K562 (cell line): ENCODE measurements around the gene DLAT. TPM values are rescaled to one million over a fixed set of nuclear protein-coding genes. Genes with fewer than 3 reads are reported as not detected.

ENCODE experiments used
- ARID4B ChIP-seq: sonication (generic); formaldehyde crosslinking; IDR thresholded peaks from 2 replicates; pipeline ENCODE4 v1.8.0; 2022; ENCODE audit warnings: mild to moderate bottlenecking, missing genetic modification reagents
- ELF4 ChIP-seq: fragments of 450-650 bp; formaldehyde crosslinking; IDR thresholded peaks from 2 replicates; pipeline ENCODE4 v1.4.0; 2022; ENCODE audit warnings: missing genetic modification characterization
- FOXJ3 ChIP-seq: sonication (generic); formaldehyde crosslinking; IDR thresholded peaks from 2 replicates; pipeline ENCODE4 v1.4.0; 2020; ENCODE audit warnings: mild to moderate bottlenecking, missing genetic modification reagents
- KDM4B ChIP-seq, 2 experiments: fragments of 450-650 bp in 1 of 2; sonication (generic) in 1 of 2; IDR thresholded peaks; 2 replicates each; pipeline ENCODE4 v1.6.1; 2016 to 2017; ENCODE audit warnings: borderline replicate concordance in 2 of 2, antibody characterized with exemption in 1 of 2, low read depth in 1 of 2, mild to moderate bottlenecking in 1 of 2
- KLF13 ChIP-seq: fragments of 450-650 bp; IDR thresholded peaks from 2 replicates; pipeline ENCODE4 v1.6.1; 2016; ENCODE audit warnings: missing genetic modification characterization, low read depth, mild to moderate bottlenecking, missing compliant biosample characterization, moderate library complexity, borderline replicate concordance
- LCOR ChIP-seq: sonication (generic); formaldehyde crosslinking; IDR thresholded peaks from 2 replicates; pipeline ENCODE4 v1.8.0; 2022; ENCODE audit warnings: mild to moderate bottlenecking, missing genetic modification reagents
- MCM7 ChIP-seq, 2 experiments: fragments of 450-650 bp; IDR thresholded peaks; 2 replicates each; pipeline ENCODE4 v1.6.1; 2016 to 2018
- MTA1 ChIP-seq: fragments of 450-650 bp; IDR thresholded peaks from 2 replicates; pipeline ENCODE4 v1.6.1; 2017; ENCODE audit warnings: borderline replicate concordance
- MTA2 ChIP-seq: fragments of 450-650 bp; IDR thresholded peaks from 2 replicates; pipeline ENCODE4 v1.6.1; 2016; ENCODE audit warnings: low read depth
- MXD1 ChIP-seq: fragments of 250-450 bp; sonication (Bioruptor Pico); IDR thresholded peaks from 2 replicates; pipeline ENCODE4 v1.8.0; 2021; ENCODE audit warnings: borderline replicate concordance, mild to moderate bottlenecking, moderate library complexity; ENCODE audit not compliant: poor library complexity, severe bottlenecking
- MYC ChIP-seq, 2 experiments: fragments of 250-450 bp in 1 of 2; sonication (Bioruptor Pico) in 1 of 2; IDR thresholded peaks; 2 replicates each; pipeline versions ENCODE4 v1.5.1 to v1.6.1; 2012 to 2021; ENCODE audit warnings: low read depth in 2 of 2, borderline replicate concordance in 1 of 2, improper control_type of control experiment in 1 of 2, low read length in 1 of 2, mild to moderate bottlenecking in 1 of 2, moderate library complexity in 1 of 2
- POLR2AphosphoS5 ChIP-seq: IDR thresholded peaks from 2 replicates; pipeline ENCODE4 v1.6.1; 2011; ENCODE audit warnings: mild to moderate bottlenecking, low read depth, low read length, moderate library complexity; ENCODE audit not compliant: control insufficient read depth, insufficient read depth
- RNF2 ChIP-seq: sonication (generic); IDR thresholded peaks from 2 replicates; pipeline ENCODE4 v1.6.1; 2016
- SNIP1 ChIP-seq: fragments of 450-650 bp; IDR thresholded peaks from 2 replicates; pipeline ENCODE4 v1.7.1; 2017; ENCODE audit warnings: low read depth, mild to moderate bottlenecking
- TBL1XR1 ChIP-seq, 2 experiments: IDR thresholded peaks; 2 replicates each; pipeline ENCODE4 v1.6.1; 2012; ENCODE audit warnings: improper control_type of control experiment in 2 of 2, low read length in 2 of 2, mild to moderate bottlenecking in 1 of 2
- THAP12 ChIP-seq: fragments of 250-450 bp; sonication (Bioruptor Pico); IDR thresholded peaks from 2 replicates; pipeline ENCODE4 v1.9.0; 2021; ENCODE audit warnings: mild to moderate bottlenecking, inconsistent platforms
- THRAP3 ChIP-seq: fragments of 450-650 bp; IDR thresholded peaks from 2 replicates; pipeline ENCODE4 v1.6.1; 2016; ENCODE audit warnings: mild to moderate bottlenecking, inconsistent platforms, borderline replicate concordance
- ZC3H8 ChIP-seq: fragments of 450-650 bp; IDR thresholded peaks from 2 replicates; pipeline ENCODE4 v1.6.1; 2017
- polyA plus RNA-seq, 8 experiments: library from polyadenylated mRNA; depleted of rRNA in 4 of 8; stranded (reverse) in 5 of 8; unstranded in 3 of 8; fragments of >200 nt; fragmentation: Nextera tagmentation in 2 of 8; fragmentation: Illumina TruSeq in 1 of 8; extraction: Ambion mirVana in 2 of 8; extraction: Trizol in 1 of 8; gene quantifications; 2 replicates each; pipeline versions ENCODE4 v1.2.1 to v1.2.3, GENCODE V29; 2011 to 2014; ENCODE audit warnings: inconsistent platforms in 1 of 8, missing spikeins in 1 of 8
- total RNA-seq, 7 experiments: library from RNA; depleted of rRNA in 6 of 7; stranded (reverse); fragments of >200 nt in 6 of 7; fragmentation: Illumina TruSeq in 2 of 7; extraction: Trizol in 2 of 7; gene quantifications; 2 replicates each; pipeline versions ENCODE4 v1.2.1 to v1.2.3, GENCODE V29; 2011 to 2021; ENCODE audit warnings: low replicate concordance in 1 of 7

Gene DLAT
- total and polyA plus RNA-seq, 9 of the 15 experiments (the other 6 are each of a cell fraction or from before 2014, with no cell fraction given), result 41.7 to 152 (median 105) TPM

GRCh38 chr11:112073941-112074811 lies 49.0 kb downstream of the DLAT start, which contains the start of the genes NKAPD1 and PIH1D2 (continued):
- peak; percentile 76; the same call in 1 of the 2 replicates for TF ChIP-seq POLR2AphosphoS5
- TF ChIP-seq KDM4B (IDR thresholded peaks at IDR 0.05; ENCODE audit: borderline replicate concordance in 2 of 2, low read depth in 1 of 2), result peak in 1 of 2 experiments; percentile 89; a peak in 1 of 4 replicates
- peak; percentile 44; the same call in 1 of the 2 replicates for TF ChIP-seq ARID4B (CRISPR knock-in tag)
- peak; percentile 90 for TF ChIP-seq MYC (IDR thresholded peaks at IDR 0.05; ENCODE audit: low read depth, low read length)
- TF ChIP-seq MYC (CRISPR knock-in tag; IDR thresholded peaks at IDR 0.05; ENCODE audit: borderline replicate concordance, low read depth), result no peak
- no peak for TF ChIP-seq FOXJ3
- no peak for TF ChIP-seq MTA2
- no peak for TF ChIP-seq THAP12
- peak; percentile 47; the same call in 1 of the 2 replicates for TF ChIP-seq SNIP1
- peak; percentile 63; the same call in 1 of the 2 replicates for TF ChIP-seq RNF2
- TF ChIP-seq ELF4 (CRISPR knock-in tag), result no peak
- TF ChIP-seq MCM7 (IDR thresholded peaks at IDR 0.05), result 0 out of 4 replicates have a peak, but pooled peaks have one; percentile 29 to 93
- peak; percentile 93; the same call in 1 of the 2 replicates for TF ChIP-seq THRAP3
- peak; percentile 91 for TF ChIP-seq LCOR (CRISPR knock-in tag)
- TF ChIP-seq KLF13, result peak; percentile 42; the same call in 1 of the 2 replicates
- peak; percentile 13 for TF ChIP-seq MXD1
- peak in 1 of 2 experiments; percentile 71; a peak in 1 of 4 replicates for TF ChIP-seq TBL1XR1 (IDR thresholded peaks at IDR 0.05; ENCODE audit: low read length in 2 of 2)
- TF ChIP-seq MTA1, result peak; percentile 66; the same call in 1 of the 2 replicates
- TF ChIP-seq ZC3H8, result 0 out of 2 replicates have a peak, but pooled peaks have one; percentile 87
